NCI-H69 (cell line): ENCODE measurements around the gene MNT.
"Not testable (repeated sequence)": the region's sequence is repeated elsewhere in the genome, so short reads cannot be mapped to it uniquely, and the experiment has no call there.

Source experiments
- DNase-seq: peaks from one replicate; lab custom pipeline; 2025; lab: John Stamatoyannopoulos, UW

The MNT gene, protein sequence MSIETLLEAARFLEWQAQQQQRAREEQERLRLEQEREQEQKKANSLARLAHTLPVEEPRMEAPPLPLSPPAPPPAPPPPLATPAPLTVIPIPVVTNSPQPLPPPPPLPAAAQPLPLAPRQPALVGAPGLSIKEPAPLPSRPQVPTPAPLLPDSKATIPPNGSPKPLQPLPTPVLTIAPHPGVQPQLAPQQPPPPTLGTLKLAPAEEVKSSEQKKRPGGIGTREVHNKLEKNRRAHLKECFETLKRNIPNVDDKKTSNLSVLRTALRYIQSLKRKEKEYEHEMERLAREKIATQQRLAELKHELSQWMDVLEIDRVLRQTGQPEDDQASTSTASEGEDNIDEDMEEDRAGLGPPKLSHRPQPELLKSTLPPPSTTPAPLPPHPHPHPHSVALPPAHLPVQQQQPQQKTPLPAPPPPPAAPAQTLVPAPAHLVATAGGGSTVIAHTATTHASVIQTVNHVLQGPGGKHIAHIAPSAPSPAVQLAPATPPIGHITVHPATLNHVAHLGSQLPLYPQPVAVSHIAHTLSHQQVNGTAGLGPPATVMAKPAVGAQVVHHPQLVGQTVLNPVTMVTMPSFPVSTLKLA

GRCh38 chr17:2400877-2401425 is at the start of gene MNT:
Gene MNT, minus strand, starts transcription at chr17:2401060. Its CDS starts 348 bp downstream, at chr17:2400712.
- DNase-seq = peak; percentile 94

- DNase-seq = no peak
These were observed 49.3 kb upstream of the MNT start for GRCh38 chr17:2450016-2450650.

GRCh38 chr17:2449486-2449885 is 48.6 kb upstream of the MNT start:
- peak; percentile 8 for DNase-seq

- not testable (repeated sequence) for DNase-seq
These were observed 46.6 kb upstream of the MNT start for GRCh38 chr17:2447479-2447878.

GRCh38 chr17:2445638-2446037 is 44.8 kb upstream of the MNT start:
- DNase-seq = no peak

GRCh38 chr17:2444382-2444781 is 43.5 kb upstream of the MNT start:
- no peak for DNase-seq

DNA sequence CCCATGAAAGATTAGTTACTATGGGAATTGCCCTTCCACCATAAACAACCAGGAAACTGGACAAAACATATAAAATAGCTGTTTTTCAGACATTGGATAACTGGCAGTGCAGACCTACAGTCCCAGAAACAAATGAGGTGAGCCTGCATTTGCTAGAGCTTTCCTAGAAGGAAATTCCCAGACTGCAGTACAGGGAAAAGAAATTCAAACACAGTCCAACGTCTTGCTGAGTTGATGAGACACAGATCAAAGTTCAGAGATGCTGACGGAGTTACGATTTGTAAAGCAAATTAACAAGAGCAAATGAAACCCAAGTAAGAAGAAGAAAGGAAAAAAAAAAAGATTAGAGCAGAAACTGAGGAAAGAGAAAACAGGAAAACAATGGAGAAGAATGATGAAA is 41.3 kb upstream of the MNT start:
- DNase-seq = no peak

- DNase-seq = no peak
These were observed 40.1 kb upstream of the MNT start for GRCh38 chr17:2440930-2441329.

GRCh38 chr17:2439997-2440396 is 39.1 kb upstream of the MNT start:
- DNase-seq = not testable (repeated sequence)

- DNase-seq = no peak
These were observed 38.0 kb upstream of the MNT start for GRCh38 chr17:2438823-2439222.

DNA sequence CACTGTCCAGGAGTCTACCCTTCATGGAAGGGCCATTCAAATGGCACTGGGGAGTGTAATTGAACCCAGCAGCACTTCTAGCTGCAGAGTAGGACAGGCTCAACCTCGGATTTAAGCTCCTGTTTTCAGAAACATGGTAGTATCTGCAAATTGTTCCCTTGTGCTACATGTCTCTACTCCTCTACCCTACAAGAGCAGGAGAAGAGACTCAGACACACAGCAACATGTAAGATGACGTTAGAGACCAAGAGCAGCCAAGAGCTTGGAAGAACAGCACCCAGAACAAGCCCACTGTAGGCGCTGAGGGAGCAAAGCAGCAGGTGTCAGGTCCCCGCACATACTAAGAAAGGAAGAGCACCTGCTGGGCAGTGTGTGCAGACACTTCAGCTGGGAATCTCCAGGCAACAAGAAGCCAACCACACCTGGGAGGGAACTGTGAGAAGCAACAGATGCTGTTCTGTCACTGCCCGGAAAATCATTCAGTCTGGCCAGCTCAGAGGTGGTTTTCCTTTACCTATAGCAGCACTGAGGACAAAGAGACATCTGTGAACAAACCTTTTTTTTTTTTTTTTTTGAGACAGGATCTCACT is 35.6 kb upstream of the MNT start:
- peak; percentile 72 for DNase-seq

DNA sequence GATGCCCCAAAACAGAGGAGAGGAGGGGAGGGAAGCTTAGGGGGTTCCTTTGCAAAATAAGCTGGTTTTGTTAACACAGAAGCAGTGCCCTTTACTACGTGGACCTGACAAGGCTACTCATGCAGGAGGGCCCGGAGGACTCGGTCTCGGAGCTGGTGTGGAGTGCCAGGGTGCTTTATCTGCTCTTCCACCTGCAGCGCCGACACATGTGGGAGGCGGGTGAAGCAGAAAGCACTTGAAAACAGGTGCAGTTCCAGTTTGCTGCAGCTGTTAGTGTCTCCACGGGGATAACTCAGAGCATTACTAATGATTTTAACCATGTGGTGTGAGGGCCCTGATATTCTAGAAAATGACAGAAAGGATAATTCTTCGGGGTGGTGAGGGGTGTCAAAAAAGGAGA is 35.0 kb upstream of the MNT start:
- peak; percentile 7 for DNase-seq

GRCh38 chr17:2435181-2435741 is 34.4 kb upstream of the MNT start:
- DNase-seq = no peak

GRCh38 chr17:2433696-2434095 is 32.8 kb upstream of the MNT start:
- no peak for DNase-seq

GRCh38 chr17:2427910-2428309 is 27.1 kb upstream of the MNT start:
- no peak for DNase-seq

- DNase-seq = no peak
These were observed 26.4 kb upstream of the MNT start for GRCh38 chr17:2427215-2427614.

GRCh38 chr17:2423271-2423670 is 22.4 kb upstream of the MNT start:
- DNase-seq = no peak

GRCh38 chr17:2421315-2422147 is 20.7 kb upstream of the MNT start:
- peak; percentile 21 for DNase-seq

GRCh38 chr17:2420176-2420575 is 19.3 kb upstream of the MNT start:
- DNase-seq = no peak

- no peak for DNase-seq
These were observed 18.6 kb upstream of the MNT start for GRCh38 chr17:2419486-2419885.

- no peak for DNase-seq
These were observed 17.7 kb upstream of the MNT start for GRCh38 chr17:2418572-2418971.
